ENCODE results near the gene ASPHD2. TPM values are rescaled to one million over a fixed set of nuclear protein-coding genes. Genes with fewer than 3 reads are reported as not detected.
A peak's percentile ranks its signal among the peaks of the same experiment; 100 is the strongest.

ASPHD2 gene
- total RNA-seq, 1 experiment from 2014 or later: 0.44 TPM

GRCh38 chr22:26477341-26477731, 48.3 kb downstream of the ASPHD2 start:
- Histone ChIP-seq H3K27me3 (ENCODE audit: insufficient read depth, low read depth) (no peaks in the 10 kb centered on the region), H3K36me3 (ENCODE audit: low read depth) (0 out of 2 replicates have a peak, but pooled peaks cover 2% of the 10 kb centered on the region), H3K4me3 (no peak overlapping the region), H3K79me2 (ENCODE audit: low read depth) (peaks cover 7% of the 10 kb centered on the region; the same call in 1 of the 2 replicates), H2AFZ (no peak overlapping the region), H3K27ac (no peak overlapping the region), H4K20me1 (ENCODE audit: insufficient read depth) (no peaks in the 10 kb centered on the region; the same call in 1 of the 2 replicates), H3F3A (ENCODE audit: insufficient read depth, low read depth) (no peaks in the 10 kb centered on the region), H3K9me3 (ENCODE audit: insufficient read depth, low read depth) (no peaks in the 10 kb centered on the region), H3K4me2 (no peak overlapping the region), H3K9me2 (ENCODE audit: insufficient read depth) (no peaks in the 10 kb centered on the region), H3K4me1 (replicated peaks; ENCODE audit: insufficient read depth) (peaks cover 7% of the 10 kb centered on the region; the same call in 1 of the 2 replicates)
- BruUV-seq (replicated peaks): no TSS peak
- ChIA-PET POLR2A (ENCODE audit: unreplicated experiment) (no interaction called here), CTCF (no interaction called here)
- TF ChIP-seq EZH2 (IDR thresholded peaks at IDR 0.05; ENCODE audit: low read depth): no peak
- TF ChIP-seq, protein P1, sequence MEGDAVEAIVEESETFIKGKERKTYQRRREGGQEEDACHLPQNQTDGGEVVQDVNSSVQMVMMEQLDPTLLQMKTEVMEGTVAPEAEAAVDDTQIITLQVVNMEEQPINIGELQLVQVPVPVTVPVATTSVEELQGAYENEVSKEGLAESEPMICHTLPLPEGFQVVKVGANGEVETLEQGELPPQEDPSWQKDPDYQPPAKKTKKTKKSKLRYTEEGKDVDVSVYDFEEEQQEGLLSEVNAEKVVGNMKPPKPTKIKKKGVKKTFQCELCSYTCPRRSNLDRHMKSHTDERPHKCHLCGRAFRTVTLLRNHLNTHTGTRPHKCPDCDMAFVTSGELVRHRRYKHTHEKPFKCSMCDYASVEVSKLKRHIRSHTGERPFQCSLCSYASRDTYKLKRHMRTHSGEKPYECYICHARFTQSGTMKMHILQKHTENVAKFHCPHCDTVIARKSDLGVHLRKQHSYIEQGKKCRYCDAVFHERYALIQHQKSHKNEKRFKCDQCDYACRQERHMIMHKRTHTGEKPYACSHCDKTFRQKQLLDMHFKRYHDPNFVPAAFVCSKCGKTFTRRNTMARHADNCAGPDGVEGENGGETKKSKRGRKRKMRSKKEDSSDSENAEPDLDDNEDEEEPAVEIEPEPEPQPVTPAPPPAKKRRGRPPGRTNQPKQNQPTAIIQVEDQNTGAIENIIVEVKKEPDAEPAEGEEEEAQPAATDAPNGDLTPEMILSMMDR (conservative IDR thresholded peaks at IDR 0.05): no peak
- intact Hi-C loops (cut with micrococcal nuclease; ENCODE audit: unreplicated experiment): no loop called here
- DNase-seq: no peak

DNA sequence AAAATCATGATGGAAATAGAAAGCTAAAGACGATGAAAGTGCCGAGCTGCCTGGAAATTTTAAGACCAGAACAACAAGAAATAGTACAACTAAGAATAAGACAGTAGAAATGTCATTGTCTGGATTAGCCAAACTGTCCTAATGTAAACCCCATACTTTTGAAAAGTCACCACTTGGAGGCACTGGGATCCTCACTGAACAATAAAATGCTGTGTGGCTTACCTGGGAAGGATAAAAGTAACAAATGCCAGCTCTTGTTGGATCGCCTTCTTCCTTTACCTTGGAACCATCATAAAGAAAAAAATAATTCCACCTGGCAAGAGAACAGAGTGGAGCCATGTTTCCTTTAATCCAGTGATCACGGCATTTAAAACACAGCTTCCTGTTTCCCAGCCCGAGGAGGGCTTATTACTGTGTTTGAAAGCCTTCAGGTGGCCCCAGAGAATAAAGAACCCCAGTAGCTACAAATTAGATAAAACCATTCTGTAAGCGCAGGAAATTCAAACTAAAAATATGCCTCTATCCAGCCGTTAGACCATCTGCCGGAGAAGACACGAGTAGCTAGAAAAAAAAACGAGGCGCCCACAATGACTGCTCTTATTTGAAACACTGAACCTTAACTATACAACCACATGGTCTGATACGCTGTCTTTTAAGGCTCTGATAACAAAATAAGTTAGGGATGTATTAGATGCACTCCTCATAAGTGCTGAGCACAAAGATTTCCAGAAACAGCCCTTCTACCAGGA, 50.2 kb downstream of the ASPHD2 start:
- POLR2A ChIA-PET (ENCODE audit: unreplicated experiment): no interaction called here
- Histone ChIP-seq H3K36me3 (ENCODE audit: low read depth) (0 out of 2 replicates have a peak, but pooled peaks cover 2% of the 10 kb centered on the region), H3K27me3 (ENCODE audit: insufficient read depth, low read depth) (no peaks in the 10 kb centered on the region), H3K27ac (no peak overlapping the region), H3F3A (ENCODE audit: insufficient read depth, low read depth) (no peaks in the 10 kb centered on the region), H3K4me3 (no peak overlapping the region), H2AFZ (no peak overlapping the region), H3K4me1 (replicated peaks; ENCODE audit: insufficient read depth) (peaks cover 14% of the 10 kb centered on the region), H3K79me2 (ENCODE audit: low read depth) (peaks cover 20% of the 10 kb centered on the region), H4K20me1 (ENCODE audit: insufficient read depth) (no peaks in the 10 kb centered on the region; the same call in 1 of the 2 replicates), H3K9me3 (ENCODE audit: insufficient read depth, low read depth) (no peaks in the 10 kb centered on the region), H3K4me2 (no peak overlapping the region), H3K9me2 (ENCODE audit: insufficient read depth) (no peaks in the 10 kb centered on the region)
- intact Hi-C loops (cut with micrococcal nuclease; ENCODE audit: unreplicated experiment): no loop called here
- TF ChIP-seq EZH2 (IDR thresholded peaks at IDR 0.05; ENCODE audit: low read depth): no peak
- TF ChIP-seq, protein P1 (conservative IDR thresholded peaks at IDR 0.05): no peak
- no peak for DNase-seq
- no TSS peak for BruUV-seq (replicated peaks)
- CTCF ChIA-PET: no interaction called here

GRCh38 chr22:26479792-26480610, 50.9 kb downstream of the ASPHD2 start:
- TF ChIP-seq, protein P1 (conservative IDR thresholded peaks at IDR 0.05): no peak
- no peak for TF ChIP-seq EZH2 (IDR thresholded peaks at IDR 0.05; ENCODE audit: low read depth)
- Histone ChIP-seq H2AFZ (no peak overlapping the region), H4K20me1 (ENCODE audit: insufficient read depth) (no peaks in the 10 kb centered on the region; the same call in 1 of the 2 replicates), H3K27me3 (ENCODE audit: insufficient read depth, low read depth) (no peaks in the 10 kb centered on the region), H3K9me3 (ENCODE audit: insufficient read depth, low read depth) (no peaks in the 10 kb centered on the region), H3K9me2 (ENCODE audit: insufficient read depth) (no peaks in the 10 kb centered on the region), H3K36me3 (ENCODE audit: low read depth) (0 out of 2 replicates have a peak, but pooled peaks cover 2% of the 10 kb centered on the region), H3K27ac (no peak overlapping the region), H3K4me2 (peak overlapping the region; percentile 30; the same call in 1 of the 2 replicates), H3F3A (ENCODE audit: insufficient read depth, low read depth) (no peaks in the 10 kb centered on the region), H3K4me3 (no peak overlapping the region), H3K4me1 (replicated peaks; ENCODE audit: insufficient read depth) (peaks cover 22% of the 10 kb centered on the region), H3K79me2 (ENCODE audit: low read depth) (peaks cover 28% of the 10 kb centered on the region)
- ChIA-PET POLR2A (ENCODE audit: unreplicated experiment) (no interaction called here), CTCF (no interaction called here)
- intact Hi-C loops (cut with micrococcal nuclease; ENCODE audit: unreplicated experiment): no loop called here
- no TSS peak for BruUV-seq (replicated peaks)
- DNase-seq: no peak

Data from PC-9 (cell line).